ENCODE data around the gene DACH2. TPM values are rescaled to one million over a fixed set of nuclear protein-coding genes. Genes with fewer than 3 reads are reported as not detected.

Gene DACH2
- total and polyA plus RNA-seq, 9 of the 15 experiments (the other 6 are each of a cell fraction or from before 2014, with no cell fraction given), result not detected

GRCh38 chrX:86724277-86724676 is 576.0 kb downstream of the DACH2 start:
- no peak for TF ChIP-seq ZNF23 (CRISPR knock-in tag; IDR thresholded peaks at IDR 0.05)
- TF ChIP-seq ZNF274 (IDR thresholded peaks at IDR 0.05; ENCODE audit: borderline replicate concordance, low read depth, low read length), result no peak
- peak; percentile 14; the same call in 1 of the 2 replicates for TF ChIP-seq MAFF (IDR thresholded peaks at IDR 0.05; ENCODE audit: low read length)
- TF ChIP-seq ZNF316 (IDR thresholded peaks at IDR 0.05), result peak; percentile 20; the same call in 1 of the 2 replicates
- ChIA-PET POLR2A (no interaction called here), CTCF (ENCODE audit: low intra/inter-chr PET ratio) (no interaction called here)
- H3K4me2 ChIP-seq (ENCODE audit: insufficient read depth, low read length), result no peak overlapping the region
- in situ Hi-C loops (cut with MboI), result no loop called here
- H2AFZ ChIP-seq (ENCODE audit: low read depth, low read length), result no peak overlapping the region
- H4K20me1 ChIP-seq (replicated peaks; ENCODE audit: control insufficient read depth, insufficient read depth, low read length), result no peaks in the 10 kb centered on the region
- no peaks in the 10 kb centered on the region for H3K36me3 ChIP-seq (ENCODE audit: control insufficient read depth, insufficient read depth, low read length)
- H3K27me3 ChIP-seq (ENCODE audit: control insufficient read depth in 2 of 2, insufficient read depth in 2 of 2, low read length in 2 of 2), result no peaks in the 10 kb centered on the region
- no TSS peak for BruUV-seq (replicated peaks)
- no peaks in the 10 kb centered on the region for H3K4me1 ChIP-seq (replicated peaks in 1 of 2; ENCODE audit: control insufficient read depth in 2 of 2, insufficient read depth in 2 of 2, low read length in 2 of 2)
- H3K9me3 ChIP-seq (replicated peaks; ENCODE audit: control insufficient read depth, insufficient read depth, low read depth, low read length), result no peaks in the 10 kb centered on the region
- no peak overlapping the region for H3K4me3 ChIP-seq
- intact Hi-C loops (cut with micrococcal nuclease), result no loop called here
- no peaks in the 10 kb centered on the region for H3K79me2 ChIP-seq (ENCODE audit: control insufficient read depth, insufficient read depth, low read length)
- no peak overlapping the region for H3K27ac ChIP-seq (ENCODE audit: extremely low read depth, low read depth, low read length)
- 0% methylated on average over 3 of the region's 3 CpGs for WGBS (ENCODE audit: insufficient coverage, low coverage, missing lambda C conversion rate)
- H3K9me1 ChIP-seq (ENCODE audit: control insufficient read depth, insufficient read depth, low read length), result no peaks in the 10 kb centered on the region
- no peak overlapping the region for H3K9ac ChIP-seq (ENCODE audit: insufficient read depth in 1 of 2, low read depth in 2 of 2, low read length in 2 of 2)
- DNase-seq (ENCODE audit: extremely low read depth in 1 of 4, low spot score in 3 of 4), result no peak
- FAIRE-seq, result no peak
- ATAC-seq, result no peak

- Histone ChIP-seq H4K20me1 (replicated peaks; ENCODE audit: control insufficient read depth, insufficient read depth, low read length) (no peaks in the 10 kb centered on the region), H2AFZ (ENCODE audit: low read depth, low read length) (no peak overlapping the region), H3K9ac (ENCODE audit: insufficient read depth in 1 of 2, low read depth in 2 of 2, low read length in 2 of 2) (no peak overlapping the region), H3K79me2 (ENCODE audit: control insufficient read depth, insufficient read depth, low read length) (no peaks in the 10 kb centered on the region), H3K27me3 (ENCODE audit: control insufficient read depth in 2 of 2, insufficient read depth in 2 of 2, low read length in 2 of 2) (no peaks in the 10 kb centered on the region), H3K9me3 (replicated peaks; ENCODE audit: control insufficient read depth, insufficient read depth, low read depth, low read length) (no peaks in the 10 kb centered on the region), H3K4me3 (no peak overlapping the region), H3K9me1 (ENCODE audit: control insufficient read depth, insufficient read depth, low read length) (no peaks in the 10 kb centered on the region), H3K4me2 (ENCODE audit: insufficient read depth, low read length) (no peak overlapping the region), H3K27ac (ENCODE audit: extremely low read depth, low read depth, low read length) (no peak overlapping the region), H3K4me1 (replicated peaks in 1 of 2; ENCODE audit: control insufficient read depth in 2 of 2, insufficient read depth in 2 of 2, low read length in 2 of 2) (no peaks in the 10 kb centered on the region), H3K36me3 (ENCODE audit: control insufficient read depth, insufficient read depth, low read length) (no peaks in the 10 kb centered on the region)
- BruUV-seq (replicated peaks), result no TSS peak
- no peak for FAIRE-seq
- CTCF ChIA-PET (ENCODE audit: low intra/inter-chr PET ratio), result no interaction called here
- TF ChIP-seq ZNF316 (IDR thresholded peaks at IDR 0.05), result peak; percentile 44; the same call in 1 of the 2 replicates
- TF ChIP-seq NELFE (IDR thresholded peaks at IDR 0.05; ENCODE audit: insufficient read depth, insufficient read length), result no peak
- no peak for TF ChIP-seq ZNF507 (tag; conservative IDR thresholded peaks at IDR 0.05)
- POLR2A ChIA-PET, result no interaction called here
- intact Hi-C loops (cut with micrococcal nuclease) (no loop called here), in situ Hi-C loops (cut with MboI) (no loop called here)
- ATAC-seq, result no peak
- DNase-seq (ENCODE audit: extremely low read depth in 1 of 4, low spot score in 3 of 4), result no peak
- 15% methylated on average over 3 of the region's 3 CpGs for WGBS (ENCODE audit: insufficient coverage, low coverage, missing lambda C conversion rate)
Observed at GRCh38 chrX:86747091-86747490, 598.8 kb downstream of the DACH2 start.

All from K562 (cell line).